SK-N-MC (cell line): ENCODE measurements around the gene ZNF639.

Source experiments
- EZH2 ChIP-seq: fragments of 200-600 bp; sonication (generic); IDR thresholded peaks from one replicate; pipeline ENCODE4 v1.6.1; 2017; ENCODE audit warnings: antibody characterized with exemption
- POLR2AphosphoS5 ChIP-seq: IDR thresholded peaks from 2 replicates; pipeline ENCODE4 v1.6.1; 2012; ENCODE audit warnings: mild to moderate bottlenecking, low read depth, low read length, borderline replicate concordance

DNA sequence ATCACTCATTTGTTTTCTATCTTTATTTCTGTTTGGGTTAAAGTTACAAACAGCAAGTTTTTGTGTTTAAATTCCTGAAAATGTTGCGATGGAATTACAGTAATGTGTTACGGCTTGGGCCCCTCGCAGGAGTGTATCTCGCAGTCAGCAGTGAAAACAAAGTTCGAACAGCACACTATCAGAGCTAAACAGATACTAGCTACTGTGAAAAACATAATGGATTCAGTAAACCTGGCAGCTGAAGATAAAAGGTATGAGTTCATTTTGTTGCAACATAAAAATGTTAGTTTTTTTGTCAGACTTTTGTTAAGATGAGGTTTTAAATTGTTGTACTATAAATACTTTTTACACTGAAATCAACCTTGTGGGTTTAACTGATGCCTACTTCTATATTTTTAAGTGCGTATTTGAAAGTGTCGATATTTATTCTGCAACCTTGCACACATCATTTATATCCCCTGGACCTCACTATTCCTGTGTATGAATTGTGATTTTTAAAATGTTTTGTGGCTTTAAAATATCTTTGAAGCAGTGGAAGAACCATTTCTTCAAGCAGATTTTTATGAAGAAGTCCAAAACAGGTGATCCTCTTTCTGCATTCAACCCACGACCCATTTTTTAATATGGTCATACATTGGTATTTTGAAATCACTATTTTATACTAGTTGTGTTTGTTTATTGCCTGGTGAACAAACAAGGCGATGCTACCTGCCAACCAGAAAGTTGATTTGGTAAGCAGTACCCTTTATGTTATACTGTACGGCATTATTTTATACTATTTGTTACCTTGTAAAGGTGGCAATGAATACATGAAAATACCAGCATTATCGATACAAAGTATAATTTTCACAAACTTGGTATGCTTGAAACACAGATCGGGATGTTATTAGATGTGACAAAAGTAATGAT, 52.5 kb downstream of the ZNF639 start:
- TF ChIP-seq POLR2AphosphoS5 (no peak), EZH2 (no peak)
